ENCODE data around the gene OR9K2. TPM values are rescaled to one million over a fixed set of nuclear protein-coding genes. Genes with fewer than 3 reads are reported as not detected.

The OR9K2 gene, protein sequence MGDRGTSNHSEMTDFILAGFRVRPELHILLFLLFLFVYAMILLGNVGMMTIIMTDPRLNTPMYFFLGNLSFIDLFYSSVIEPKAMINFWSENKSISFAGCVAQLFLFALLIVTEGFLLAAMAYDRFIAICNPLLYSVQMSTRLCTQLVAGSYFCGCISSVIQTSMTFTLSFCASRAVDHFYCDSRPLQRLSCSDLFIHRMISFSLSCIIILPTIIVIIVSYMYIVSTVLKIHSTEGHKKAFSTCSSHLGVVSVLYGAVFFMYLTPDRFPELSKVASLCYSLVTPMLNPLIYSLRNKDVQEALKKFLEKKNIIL
- not detected in 2 replicates for total RNA-seq

DNA sequence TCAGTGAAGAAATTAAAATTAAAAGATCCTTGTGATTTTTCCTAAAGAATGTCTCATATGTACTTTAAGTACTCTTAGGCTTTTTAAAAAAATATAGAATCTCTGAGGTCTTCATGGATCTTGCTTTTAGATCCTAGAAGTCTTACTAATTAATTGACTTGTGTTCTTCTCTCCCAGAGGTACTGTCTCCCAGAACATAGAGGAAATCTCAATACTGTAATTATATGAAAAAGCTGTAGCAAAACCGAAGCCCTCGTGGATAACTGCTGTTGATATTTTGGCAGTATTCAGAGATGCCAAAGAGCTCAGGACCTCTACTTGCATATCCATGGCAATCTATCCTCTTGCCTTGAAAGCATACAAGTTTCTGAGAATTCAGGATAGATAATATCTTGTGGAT, at the start of gene OR9K2:
TSS of gene OR9K2 (plus strand) at position 301 of the 400 bp plus-strand sequence. CDS start 3,429 bp downstream, outside the sequence.
- Histone ChIP-seq H3K36me3 (ENCODE audit: insufficient read depth, low read length) (no peaks in the 10 kb centered on the region), H3K27ac (ENCODE audit: low read depth, low read length) (no peak within 1 kb of the TSS), H4K20me1 (ENCODE audit: insufficient read depth, low read length) (no peaks in the 10 kb centered on the region), H3K27me3 (ENCODE audit: insufficient read depth, low read length) (no peaks in the 10 kb centered on the region), H2AFZ (ENCODE audit: low read length) (no peak within 1 kb of the TSS), H3K9me3 (ENCODE audit: low read depth, low read length) (no peaks in the 10 kb centered on the region), H3K4me2 (ENCODE audit: insufficient read depth, low read length) (no peak within 1 kb of the TSS), H3K4me1 (ENCODE audit: insufficient read depth, low read length) (no peaks in the 10 kb centered on the region), H3K4me3 (ENCODE audit: insufficient read depth, low read length) (no peak within 1 kb of the TSS), H3K79me2 (ENCODE audit: insufficient read depth, low read length) (no peaks in the 10 kb centered on the region)
- DNase-seq (ENCODE audit: insufficient read length, low spot score, missing footprints): no peak
- TF ChIP-seq, protein P1, sequence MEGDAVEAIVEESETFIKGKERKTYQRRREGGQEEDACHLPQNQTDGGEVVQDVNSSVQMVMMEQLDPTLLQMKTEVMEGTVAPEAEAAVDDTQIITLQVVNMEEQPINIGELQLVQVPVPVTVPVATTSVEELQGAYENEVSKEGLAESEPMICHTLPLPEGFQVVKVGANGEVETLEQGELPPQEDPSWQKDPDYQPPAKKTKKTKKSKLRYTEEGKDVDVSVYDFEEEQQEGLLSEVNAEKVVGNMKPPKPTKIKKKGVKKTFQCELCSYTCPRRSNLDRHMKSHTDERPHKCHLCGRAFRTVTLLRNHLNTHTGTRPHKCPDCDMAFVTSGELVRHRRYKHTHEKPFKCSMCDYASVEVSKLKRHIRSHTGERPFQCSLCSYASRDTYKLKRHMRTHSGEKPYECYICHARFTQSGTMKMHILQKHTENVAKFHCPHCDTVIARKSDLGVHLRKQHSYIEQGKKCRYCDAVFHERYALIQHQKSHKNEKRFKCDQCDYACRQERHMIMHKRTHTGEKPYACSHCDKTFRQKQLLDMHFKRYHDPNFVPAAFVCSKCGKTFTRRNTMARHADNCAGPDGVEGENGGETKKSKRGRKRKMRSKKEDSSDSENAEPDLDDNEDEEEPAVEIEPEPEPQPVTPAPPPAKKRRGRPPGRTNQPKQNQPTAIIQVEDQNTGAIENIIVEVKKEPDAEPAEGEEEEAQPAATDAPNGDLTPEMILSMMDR (IDR thresholded peaks at IDR 0.05; ENCODE audit: extremely low read depth, low read depth, low read length): no peak

DNA sequence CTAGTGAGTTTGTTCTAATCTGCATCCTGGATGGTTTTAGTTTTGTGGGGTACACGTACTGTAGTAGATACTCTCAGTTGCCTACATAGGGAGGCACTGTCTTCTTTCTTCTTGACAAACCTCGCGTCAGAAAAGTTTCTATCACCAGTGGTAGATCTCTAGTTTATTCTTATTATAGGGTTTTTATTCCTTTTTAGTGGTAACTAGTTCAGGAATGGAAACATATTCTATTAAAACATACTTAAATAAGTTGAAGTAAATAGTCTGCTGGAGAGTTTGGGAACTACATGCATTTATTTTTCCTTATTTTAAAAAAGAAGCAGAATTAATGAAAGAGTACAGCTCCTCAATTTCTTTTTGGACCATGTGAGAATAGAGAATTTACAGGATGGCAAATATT, 33.6 kb upstream of the OR9K2 start:
- TF ChIP-seq, protein P1 (IDR thresholded peaks at IDR 0.05; ENCODE audit: extremely low read depth, low read depth, low read length): no peak
- DNase-seq (ENCODE audit: insufficient read length, low spot score, missing footprints): no peak
- Histone ChIP-seq H3K4me3 (ENCODE audit: insufficient read depth, low read length) (no peak overlapping the region), H3K27ac (ENCODE audit: low read depth, low read length) (no peak overlapping the region), H2AFZ (ENCODE audit: low read length) (no peak overlapping the region), H3K36me3 (ENCODE audit: insufficient read depth, low read length) (no peaks in the 10 kb centered on the region), H4K20me1 (ENCODE audit: insufficient read depth, low read length) (no peaks in the 10 kb centered on the region), H3K9me3 (ENCODE audit: low read depth, low read length) (no peaks in the 10 kb centered on the region), H3K4me2 (ENCODE audit: insufficient read depth, low read length) (no peak overlapping the region), H3K79me2 (ENCODE audit: insufficient read depth, low read length) (no peaks in the 10 kb centered on the region), H3K27me3 (ENCODE audit: insufficient read depth, low read length) (no peaks in the 10 kb centered on the region), H3K4me1 (ENCODE audit: insufficient read depth, low read length) (no peaks in the 10 kb centered on the region)

GRCh38 chr12:55112378-55112875, 13.8 kb upstream of the OR9K2 start:
- no peak for DNase-seq (ENCODE audit: insufficient read length, low spot score, missing footprints)
- H3K4me3 ChIP-seq (ENCODE audit: insufficient read depth, low read length): no peak overlapping the region
- no peak overlapping the region for H3K27ac ChIP-seq (ENCODE audit: low read depth, low read length)
- H4K20me1 ChIP-seq (ENCODE audit: insufficient read depth, low read length): no peaks in the 10 kb centered on the region
- H3K36me3 ChIP-seq (ENCODE audit: insufficient read depth, low read length): no peaks in the 10 kb centered on the region
- no peak overlapping the region for H2AFZ ChIP-seq (ENCODE audit: low read length)
- H3K79me2 ChIP-seq (ENCODE audit: insufficient read depth, low read length): no peaks in the 10 kb centered on the region
- no peaks in the 10 kb centered on the region for H3K27me3 ChIP-seq (ENCODE audit: insufficient read depth, low read length)
- TF ChIP-seq, protein P1 (IDR thresholded peaks at IDR 0.05; ENCODE audit: extremely low read depth, low read depth, low read length): no peak
- no peak overlapping the region for H3K4me2 ChIP-seq (ENCODE audit: insufficient read depth, low read length)
- no peaks in the 10 kb centered on the region for H3K9me3 ChIP-seq (ENCODE audit: low read depth, low read length)
- no peaks in the 10 kb centered on the region for H3K4me1 ChIP-seq (ENCODE audit: insufficient read depth, low read length)

DNA sequence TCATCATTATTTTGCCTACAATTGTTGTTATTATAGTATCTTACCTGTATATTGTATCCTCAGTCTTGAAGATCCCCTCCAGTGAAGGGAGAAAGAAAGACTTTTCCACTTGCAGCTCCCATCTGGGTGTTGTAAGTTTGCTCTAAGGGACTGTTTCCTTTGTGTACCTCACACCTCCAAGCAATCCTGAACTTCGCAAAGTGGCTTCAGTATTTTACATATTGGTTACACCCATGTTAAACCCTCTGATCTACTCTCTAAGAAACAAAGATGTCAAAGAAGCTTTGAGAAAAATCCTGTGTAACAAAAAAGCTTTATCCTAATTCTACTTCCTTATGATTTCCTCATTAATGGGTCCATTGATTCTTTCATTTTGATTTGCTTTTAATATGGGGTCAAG, 10.1 kb upstream of the OR9K2 start:
- no peak overlapping the region for H3K4me3 ChIP-seq (ENCODE audit: insufficient read depth, low read length)
- no peaks in the 10 kb centered on the region for H3K9me3 ChIP-seq (ENCODE audit: low read depth, low read length)
- H3K27me3 ChIP-seq (ENCODE audit: insufficient read depth, low read length): no peaks in the 10 kb centered on the region
- H3K4me2 ChIP-seq (ENCODE audit: insufficient read depth, low read length): no peak overlapping the region
- TF ChIP-seq, protein P1 (IDR thresholded peaks at IDR 0.05; ENCODE audit: extremely low read depth, low read depth, low read length): no peak
- no peak overlapping the region for H3K27ac ChIP-seq (ENCODE audit: low read depth, low read length)
- H3K4me1 ChIP-seq (ENCODE audit: insufficient read depth, low read length): no peaks in the 10 kb centered on the region
- H3K36me3 ChIP-seq (ENCODE audit: insufficient read depth, low read length): no peaks in the 10 kb centered on the region
- no peaks in the 10 kb centered on the region for H4K20me1 ChIP-seq (ENCODE audit: insufficient read depth, low read length)
- no peak for DNase-seq (ENCODE audit: insufficient read length, low spot score, missing footprints)
- no peaks in the 10 kb centered on the region for H3K79me2 ChIP-seq (ENCODE audit: insufficient read depth, low read length)
- H2AFZ ChIP-seq (ENCODE audit: low read length): no peak overlapping the region
